ENCODE measurements around the gene GPR108. TPM values are rescaled to one million over a fixed set of nuclear protein-coding genes. Genes with fewer than 3 reads are reported as not detected.
"Not testable (repeated sequence)": the region's sequence is repeated elsewhere in the genome, so short reads cannot be mapped to it uniquely, and the experiment has no call there.

Gene GPR108
- total RNA-seq, 1 donor from 2014 or later = 8.6 TPM

- not testable (repeated sequence) for DNase-seq (ENCODE audit: low spot score in 2 of 2); FAIRE-seq
These were observed 24.9 kb upstream of the GPR108 start for GRCh38 chr19:6762253-6762797.

- FAIRE-seq (no peak), DNase-seq (ENCODE audit: low spot score in 2 of 2) (no peak)
These were observed 23.8 kb upstream of the GPR108 start for GRCh38 chr19:6761053-6761676.

- FAIRE-seq = no peak
- DNase-seq (ENCODE audit: low spot score in 2 of 2) = no peak
These were observed 23.2 kb upstream of the GPR108 start for GRCh38 chr19:6760606-6761005.

GRCh38 chr19:6754653-6755463 lies 17.5 kb upstream of the GPR108 start:
- DNase-seq (ENCODE audit: low spot score in 2 of 2) (no peak), FAIRE-seq (no peak)

- FAIRE-seq (no peak), DNase-seq (ENCODE audit: low spot score in 2 of 2) (no peak)
These were observed 16.8 kb upstream of the GPR108 start for GRCh38 chr19:6754136-6754535.

- peak in 1 of 2 donors; percentile 80 for DNase-seq (ENCODE audit: low spot score in 2 of 2)
- no peak for FAIRE-seq
These were observed 16.0 kb upstream of the GPR108 start for GRCh38 chr19:6753178-6754031.

GRCh38 chr19:6752256-6753177 lies 15.1 kb upstream of the GPR108 start:
- no peak for FAIRE-seq
- no peak for DNase-seq (ENCODE audit: low spot score in 2 of 2)

GRCh38 chr19:6751189-6751588 lies 13.8 kb upstream of the GPR108 start:
- FAIRE-seq = no peak
- DNase-seq (ENCODE audit: low spot score in 2 of 2) = no peak

GRCh38 chr19:6750062-6750461 lies 12.7 kb upstream of the GPR108 start:
- no peak for FAIRE-seq
- DNase-seq (ENCODE audit: low spot score in 2 of 2) = no peak

GRCh38 chr19:6748543-6748942 lies 11.2 kb upstream of the GPR108 start:
- not testable (repeated sequence) for FAIRE-seq; DNase-seq (ENCODE audit: low spot score in 2 of 2)

GRCh38 chr19:6745965-6746364 lies 8.6 kb upstream of the GPR108 start:
- DNase-seq (ENCODE audit: low spot score in 2 of 2) (no peak), FAIRE-seq (no peak)

GRCh38 chr19:6744381-6745301 lies 7.3 kb upstream of the GPR108 start:
- FAIRE-seq (no peak), DNase-seq (ENCODE audit: low spot score in 2 of 2) (peak; percentile 71 to 80)

GRCh38 chr19:6743714-6744380 lies 6.5 kb upstream of the GPR108 start:
- no peak for DNase-seq (ENCODE audit: low spot score in 2 of 2)
- no peak for FAIRE-seq

- DNase-seq (ENCODE audit: low spot score in 2 of 2) (no peak), FAIRE-seq (no peak)
These were observed 5.7 kb upstream of the GPR108 start for GRCh38 chr19:6743066-6743465.

GRCh38 chr19:6740589-6741343 lies 3.4 kb upstream of the GPR108 start:
- DNase-seq (ENCODE audit: low spot score in 2 of 2) (peak in 1 of 2 donors; percentile 49), FAIRE-seq (no peak)

GRCh38 chr19:6739883-6740588 lies 2.7 kb upstream of the GPR108 start:
- no peak for DNase-seq (ENCODE audit: low spot score in 2 of 2)
- no peak for FAIRE-seq
